IPS-20b (cell line): ENCODE results near the gene HM13.

Experiments used
- H3K27ac ChIP-seq: one replicate; pipeline ENCODE4 v1.5.1; 2013; ENCODE audit warnings: low read length
- H3K27me3 ChIP-seq: 2 replicates; pipeline ENCODE4 v1.6.1; 2013; ENCODE audit warnings: mild to moderate bottlenecking, low read length, inconsistent platforms; ENCODE audit not compliant: insufficient read depth
- H3K36me3 ChIP-seq: 2 replicates; pipeline ENCODE4 v1.6.1; 2013; ENCODE audit warnings: low read depth, mild to moderate bottlenecking, inconsistent platforms, low read length, moderate library complexity; ENCODE audit not compliant: insufficient read depth
- H3K4me1 ChIP-seq: 2 replicates; pipeline ENCODE4 v1.6.1; 2013; ENCODE audit warnings: mild to moderate bottlenecking, control low read depth, inconsistent platforms, low read length, moderate library complexity; ENCODE audit not compliant: insufficient read depth
- H3K4me3 ChIP-seq: 2 replicates; pipeline ENCODE4 v1.5.1; 2013; ENCODE audit warnings: mild to moderate bottlenecking, low read length, inconsistent platforms
- H3K9ac ChIP-seq: 2 replicates; pipeline ENCODE4 v1.6.1; 2013; ENCODE audit warnings: low read depth, mild to moderate bottlenecking, inconsistent platforms, low read length, moderate library complexity
- H3K9me3 ChIP-seq: 2 replicates; pipeline ENCODE4 v1.6.1; 2013; ENCODE audit warnings: mild to moderate bottlenecking, low read depth, low read length, inconsistent platforms; ENCODE audit not compliant: insufficient read depth

Gene HM13

GRCh38 chr20:31597481-31597855 lies 83.2 kb downstream of the HM13 start:
- Histone ChIP-seq H3K9me3 (no peaks in the 10 kb centered on the region), H3K4me3 (no peak overlapping the region), H3K27me3 (no peaks in the 10 kb centered on the region), H3K36me3 (no peaks in the 10 kb centered on the region), H3K27ac (no peak overlapping the region), H3K4me1 (peaks cover 15% of the 10 kb centered on the region), H3K9ac (no peak overlapping the region)

DNA sequence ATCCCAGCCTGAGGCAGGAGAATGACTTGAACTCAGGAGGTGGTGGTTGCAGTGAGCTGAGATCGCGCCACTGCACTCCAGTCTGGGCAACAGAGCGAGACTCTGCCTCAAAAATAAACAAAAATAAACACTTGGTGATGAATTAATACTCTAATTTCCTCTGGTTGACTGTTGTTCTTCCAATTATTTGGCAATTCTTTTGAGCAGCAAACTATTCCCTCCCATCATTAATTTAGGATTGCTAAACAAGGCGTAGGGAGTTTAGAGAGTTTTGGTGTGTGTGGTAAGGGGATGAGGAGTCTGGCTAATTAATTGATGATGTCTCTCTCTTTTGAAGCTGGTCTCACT lies 88.2 kb downstream of the HM13 start:
- Histone ChIP-seq H3K27me3 (no peaks in the 10 kb centered on the region), H3K4me3 (no peak overlapping the region), H3K27ac (no peak overlapping the region), H3K36me3 (peaks cover 9% of the 10 kb centered on the region), H3K4me1 (peaks cover 12% of the 10 kb centered on the region; the same call in 1 of the 2 replicates), H3K9ac (no peak overlapping the region), H3K9me3 (no peaks in the 10 kb centered on the region)

DNA sequence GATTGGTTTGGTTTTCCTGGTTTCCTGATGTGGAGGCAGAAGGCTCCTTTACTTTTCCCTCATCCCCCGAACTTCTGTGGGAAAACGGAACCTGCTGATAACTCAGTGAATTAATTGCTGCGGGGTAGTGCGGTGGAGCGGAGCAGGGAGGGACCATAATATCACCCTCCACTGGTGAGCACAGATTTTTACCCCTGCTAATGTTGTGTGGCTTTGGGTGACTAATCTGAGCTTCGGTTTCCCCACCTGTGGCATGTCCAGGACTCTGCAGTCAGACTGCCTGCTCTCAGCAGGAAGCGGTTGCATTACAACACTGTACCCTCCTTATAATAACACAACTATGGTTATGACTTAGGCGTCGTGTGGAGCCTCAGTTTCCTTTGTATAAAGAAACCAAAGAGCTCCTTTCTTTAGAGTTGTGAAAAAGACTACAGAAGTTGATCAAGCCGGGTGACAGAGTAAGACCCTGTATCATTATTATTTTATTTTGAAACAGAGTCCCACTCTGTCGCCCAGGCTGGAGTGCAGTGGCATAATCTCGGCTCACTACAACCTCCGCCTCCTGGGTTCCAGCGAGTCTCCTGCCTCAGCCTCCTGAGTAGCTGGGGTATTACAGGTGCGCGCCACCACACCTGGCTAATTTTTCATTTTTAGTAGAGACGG lies 88.7 kb downstream of the HM13 start:
- H3K36me3 ChIP-seq = peaks cover 9% of the 10 kb centered on the region
- H3K4me1 ChIP-seq = peaks cover 16% of the 10 kb centered on the region
- no peak overlapping the region for H3K27ac ChIP-seq
- no peak overlapping the region for H3K4me3 ChIP-seq
- no peaks in the 10 kb centered on the region for H3K27me3 ChIP-seq
- no peaks in the 10 kb centered on the region for H3K9me3 ChIP-seq
- no peak overlapping the region for H3K9ac ChIP-seq

DNA sequence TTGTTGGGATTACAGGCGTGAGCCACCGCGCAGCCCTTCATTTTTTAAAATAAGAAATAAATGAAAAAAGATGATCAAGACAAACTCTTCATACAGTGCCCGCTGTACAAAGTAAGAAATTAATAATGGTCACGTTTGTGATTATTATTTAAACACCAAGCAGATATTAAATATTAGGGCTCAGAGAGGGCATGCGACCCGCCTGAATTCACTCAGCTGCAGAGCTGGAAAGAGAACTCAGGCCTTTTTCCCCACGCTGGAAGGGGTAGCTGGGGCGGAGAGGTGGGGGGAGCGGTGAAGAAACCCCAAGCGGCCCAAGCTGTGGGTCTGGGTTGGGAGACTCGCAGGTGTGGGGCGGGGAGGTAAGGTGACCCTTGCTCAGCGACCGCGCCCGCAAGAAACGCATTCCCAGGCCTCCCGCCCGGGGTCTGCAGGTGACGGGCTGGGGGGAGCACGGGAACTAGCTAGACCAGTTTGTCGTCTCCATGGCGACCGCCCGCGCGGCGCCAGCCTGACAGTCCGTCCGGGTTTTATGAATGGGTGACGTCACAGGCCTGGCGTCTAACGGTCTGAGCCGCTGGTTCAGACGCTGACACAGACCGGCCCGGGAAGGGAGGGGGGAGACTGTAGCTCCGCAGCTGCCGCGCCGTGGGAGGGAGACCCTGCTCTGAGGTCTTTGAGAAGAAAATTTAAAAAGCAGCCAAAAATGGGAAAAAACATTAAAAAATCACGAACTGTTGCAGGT lies 89.8 kb downstream of the HM13 start:
- Histone ChIP-seq H3K27ac (peak overlapping the region; percentile 33), H3K4me3 (peak overlapping the region; percentile 89)

GRCh38 chr20:31604567-31605030 lies 90.4 kb downstream of the HM13 start:
- H3K27ac ChIP-seq = peak overlapping the region; percentile 33
- peak overlapping the region; percentile 89 for H3K4me3 ChIP-seq

More for the DNA sequence above, 89.8 kb downstream of the HM13 start:
- Histone ChIP-seq H3K36me3 (peaks cover 9% of the 10 kb centered on the region), H3K9me3 (no peaks in the 10 kb centered on the region), H3K9ac (peak overlapping the region; percentile 94), H3K27me3 (no peaks in the 10 kb centered on the region), H3K4me1 (peaks cover 23% of the 10 kb centered on the region)

GRCh38 chr20:31605031-31605901 lies 91.0 kb downstream of the HM13 start, which contains the start of gene ID1:
Gene ID1, plus strand, starts transcription at chr20:31605289. Its CDS starts 99 bp downstream, at chr20:31605388.
- Histone ChIP-seq H3K27me3 (no peaks in the 10 kb centered on the region), H3K9me3 (no peaks in the 10 kb centered on the region), H3K27ac (peak within 1 kb of the TSS; percentile 57), H3K9ac (peak within 1 kb of the TSS; percentile 94), H3K36me3 (peaks cover 9% of the 10 kb centered on the region), H3K4me1 (peaks cover 24% of the 10 kb centered on the region), H3K4me3 (peak within 1 kb of the TSS; percentile 89)

More at GRCh38 chr20:31604567-31605030, 90.4 kb downstream of the HM13 start:
- H3K9ac ChIP-seq = peak overlapping the region; percentile 94
- H3K9me3 ChIP-seq = no peaks in the 10 kb centered on the region
- peaks cover 24% of the 10 kb centered on the region for H3K4me1 ChIP-seq
- peaks cover 9% of the 10 kb centered on the region for H3K36me3 ChIP-seq
- no peaks in the 10 kb centered on the region for H3K27me3 ChIP-seq

DNA sequence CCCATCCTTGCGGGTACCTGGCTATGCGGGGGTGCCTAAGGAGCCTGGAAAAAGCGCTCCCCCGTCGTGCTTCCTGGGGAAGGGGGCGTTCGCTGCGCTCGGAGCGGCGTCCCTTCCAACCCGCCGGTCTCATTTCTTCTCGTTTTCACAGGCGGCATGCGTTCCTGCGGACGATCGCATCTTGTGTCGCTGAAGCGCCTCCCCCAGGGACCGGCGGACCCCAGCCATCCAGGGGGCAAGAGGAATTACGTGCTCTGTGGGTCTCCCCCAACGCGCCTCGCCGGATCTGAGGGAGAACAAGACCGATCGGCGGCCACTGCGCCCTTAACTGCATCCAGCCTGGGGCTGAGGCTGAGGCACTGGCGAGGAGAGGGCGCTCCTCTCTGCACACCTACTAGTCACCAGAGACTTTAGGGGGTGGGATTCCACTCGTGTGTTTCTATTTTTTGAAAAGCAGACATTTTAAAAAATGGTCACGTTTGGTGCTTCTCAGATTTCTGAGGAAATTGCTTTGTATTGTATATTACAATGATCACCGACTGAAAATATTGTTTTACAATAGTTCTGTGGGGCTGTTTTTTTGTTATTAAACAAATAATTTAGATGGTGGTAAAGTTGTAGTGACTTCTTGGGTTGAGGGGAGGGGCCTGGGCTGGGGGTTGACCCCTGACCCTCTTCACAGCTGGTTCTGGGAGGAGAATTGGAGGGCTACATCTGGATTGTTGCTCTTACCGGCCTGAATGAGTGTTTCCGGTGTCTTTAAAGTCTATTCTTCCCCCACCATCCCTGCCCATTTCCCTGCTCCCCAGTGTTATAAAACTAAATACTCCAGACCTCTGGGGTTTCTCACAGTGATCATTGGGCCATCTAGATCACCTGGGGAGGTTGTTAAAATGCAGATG lies 91.9 kb downstream of the HM13 start:
- H3K27ac ChIP-seq = peak overlapping the region; percentile 57
- H3K27me3 ChIP-seq = no peaks in the 10 kb centered on the region
- H3K4me1 ChIP-seq = peaks cover 24% of the 10 kb centered on the region
- no peaks in the 10 kb centered on the region for H3K9me3 ChIP-seq
- peak overlapping the region; percentile 89 for H3K4me3 ChIP-seq
- peak overlapping the region; percentile 94 for H3K9ac ChIP-seq
- H3K36me3 ChIP-seq = peaks cover 9% of the 10 kb centered on the region

- Histone ChIP-seq H3K4me1 (peaks cover 24% of the 10 kb centered on the region), H3K36me3 (peaks cover 9% of the 10 kb centered on the region), H3K27ac (peak overlapping the region; percentile 57), H3K27me3 (no peaks in the 10 kb centered on the region), H3K9ac (peak overlapping the region; percentile 94), H3K9me3 (no peaks in the 10 kb centered on the region), H3K4me3 (peak overlapping the region; percentile 89)
These were observed 92.8 kb downstream of the HM13 start for GRCh38 chr20:31606804-31607639.

- Histone ChIP-seq H3K9ac (peak overlapping the region; percentile 94), H3K4me1 (peaks cover 21% of the 10 kb centered on the region), H3K36me3 (peaks cover 9% of the 10 kb centered on the region), H3K27me3 (no peaks in the 10 kb centered on the region), H3K27ac (no peak overlapping the region), H3K9me3 (no peaks in the 10 kb centered on the region), H3K4me3 (peak overlapping the region; percentile 89)
These were observed 93.5 kb downstream of the HM13 start for GRCh38 chr20:31607640-31608250.
